Adrenal gland (tissue), 5 donors: Measurements from ENCODE around the gene NAA10.

ENCODE experiments used
- POLR2A ChIP-seq, 2 donors: fragments of 450-650 bp; IDR thresholded peaks; one replicate each; pipeline ENCODE4 v1.6.1; 2017; ENCODE audit warnings: antibody characterized with exemption in 2 of 2, mild to moderate bottlenecking in 2 of 2, moderate library complexity in 1 of 2
- TF ChIP-seq, protein P1 (sequence below), 6 experiments: fragments of 450-650 bp in 4 of 6; fragments of 200-600 bp in 2 of 6; sonication (generic) in 1 of 6; IDR thresholded peaks; 1 replicate in 5 of 6; 2 replicates in 1 of 6; pipeline versions ENCODE4 v1.5.1 to v1.8.0; 2016 to 2021; ENCODE audit warnings: antibody characterized with exemption in 6 of 6, mild to moderate bottlenecking in 2 of 6, moderate library complexity in 1 of 6
- donor health status: DM: no; HTN: no; CAD: no.

DNA sequence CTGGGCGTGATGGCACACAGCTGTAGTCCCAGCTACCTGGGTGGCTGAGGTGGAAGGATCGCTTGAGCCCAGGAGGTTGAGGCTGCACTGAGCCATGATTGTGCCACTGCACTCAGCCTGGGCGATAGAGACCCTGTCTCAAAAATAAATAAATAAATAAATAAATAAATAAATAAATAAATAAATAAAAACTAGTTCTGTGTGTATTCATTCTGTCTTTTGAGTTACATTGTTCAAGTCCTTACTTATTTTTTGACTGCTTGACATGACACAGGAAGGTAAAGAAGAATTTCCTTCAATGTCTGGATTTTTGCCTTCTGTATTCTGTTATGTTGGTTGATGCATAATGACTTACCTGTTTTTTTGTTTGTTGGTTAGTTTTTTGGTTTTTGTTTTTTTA, 2.2 kb upstream of the NAA10 start:
- TF ChIP-seq POLR2A (IDR thresholded peaks at IDR 0.05): no peak
- TF ChIP-seq, protein P1, sequence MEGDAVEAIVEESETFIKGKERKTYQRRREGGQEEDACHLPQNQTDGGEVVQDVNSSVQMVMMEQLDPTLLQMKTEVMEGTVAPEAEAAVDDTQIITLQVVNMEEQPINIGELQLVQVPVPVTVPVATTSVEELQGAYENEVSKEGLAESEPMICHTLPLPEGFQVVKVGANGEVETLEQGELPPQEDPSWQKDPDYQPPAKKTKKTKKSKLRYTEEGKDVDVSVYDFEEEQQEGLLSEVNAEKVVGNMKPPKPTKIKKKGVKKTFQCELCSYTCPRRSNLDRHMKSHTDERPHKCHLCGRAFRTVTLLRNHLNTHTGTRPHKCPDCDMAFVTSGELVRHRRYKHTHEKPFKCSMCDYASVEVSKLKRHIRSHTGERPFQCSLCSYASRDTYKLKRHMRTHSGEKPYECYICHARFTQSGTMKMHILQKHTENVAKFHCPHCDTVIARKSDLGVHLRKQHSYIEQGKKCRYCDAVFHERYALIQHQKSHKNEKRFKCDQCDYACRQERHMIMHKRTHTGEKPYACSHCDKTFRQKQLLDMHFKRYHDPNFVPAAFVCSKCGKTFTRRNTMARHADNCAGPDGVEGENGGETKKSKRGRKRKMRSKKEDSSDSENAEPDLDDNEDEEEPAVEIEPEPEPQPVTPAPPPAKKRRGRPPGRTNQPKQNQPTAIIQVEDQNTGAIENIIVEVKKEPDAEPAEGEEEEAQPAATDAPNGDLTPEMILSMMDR (IDR thresholded peaks at IDR 0.05): no peak
